ENCODE data around the gene BASP1.
"Not testable (repeated sequence)": the region's sequence is repeated elsewhere in the genome, so short reads cannot be mapped to it uniquely, and the experiment has no call there.

The BASP1 gene

DNA sequence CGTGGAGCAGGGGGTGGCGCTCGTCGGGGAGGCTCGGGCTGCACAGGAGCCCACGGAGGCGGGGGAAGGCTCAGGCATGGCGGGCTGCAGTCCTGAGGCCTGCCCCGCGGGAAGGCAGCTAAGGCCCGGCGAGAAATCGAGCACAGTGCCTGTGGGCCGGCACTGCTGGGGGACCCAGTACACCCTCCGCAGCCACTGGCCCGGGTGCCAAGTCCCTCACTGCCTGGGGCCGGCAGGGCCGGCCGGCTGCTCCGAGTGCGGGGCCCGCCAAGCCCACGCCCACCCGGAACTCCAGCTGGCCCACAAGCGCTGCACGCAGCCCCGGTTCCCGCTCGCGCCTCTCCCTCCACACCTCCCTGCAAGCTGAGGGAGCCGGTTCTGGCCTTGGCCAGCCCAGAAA, 94.4 kb downstream of the BASP1 start:
- DNase-seq (ENCODE audit: insufficient read length, low spot score); FAIRE-seq: not testable (repeated sequence)

- DNase-seq (ENCODE audit: insufficient read length, low spot score), result no peak
- no peak for FAIRE-seq
Observed at GRCh38 chr5:17312358-17312757, 94.9 kb downstream of the BASP1 start.

DNA sequence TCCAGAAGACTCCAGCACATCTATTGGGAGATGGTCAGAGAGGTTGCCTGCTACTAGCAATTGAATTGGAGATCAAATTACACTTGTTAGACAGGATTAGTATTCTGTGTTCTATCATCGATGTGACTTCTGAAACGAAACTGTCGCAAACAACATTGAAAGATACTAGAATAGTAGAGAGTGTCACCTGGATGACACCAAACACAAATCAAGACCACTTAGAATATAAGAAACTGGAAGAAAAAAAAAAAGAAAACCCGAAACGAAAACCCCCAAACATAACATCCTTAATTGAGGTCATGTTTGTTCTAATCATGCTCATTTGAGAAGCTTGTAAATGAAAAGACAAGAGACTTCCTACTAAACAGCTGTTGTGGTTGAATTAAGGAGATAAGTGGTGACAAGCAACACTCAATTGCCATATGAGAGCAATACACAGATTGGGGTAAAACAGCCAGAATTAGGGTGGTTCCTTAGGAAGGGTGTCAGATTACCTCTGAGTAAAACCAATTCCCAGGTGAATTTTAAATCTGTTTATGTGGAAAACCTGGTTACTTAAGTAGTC, 97.6 kb downstream of the BASP1 start:
- FAIRE-seq, result peak; percentile 48
- DNase-seq (ENCODE audit: insufficient read length, low spot score), result no peak

GRCh38 chr5:17315710-17316221, 98.3 kb downstream of the BASP1 start:
- DNase-seq (ENCODE audit: insufficient read length, low spot score), result no peak
- no peak for FAIRE-seq

GRCh38 chr5:17316970-17317459, 99.6 kb downstream of the BASP1 start:
- DNase-seq (ENCODE audit: insufficient read length, low spot score) (no peak), FAIRE-seq (no peak)

GRCh38 chr5:17317473-17317872, 100.0 kb downstream of the BASP1 start:
- FAIRE-seq (no peak), DNase-seq (ENCODE audit: insufficient read length, low spot score) (no peak)

- not testable (repeated sequence) for FAIRE-seq; DNase-seq (ENCODE audit: insufficient read length, low spot score)
Observed at GRCh38 chr5:17319095-17319494, 101.7 kb downstream of the BASP1 start.

GRCh38 chr5:17325770-17326599, 108.6 kb downstream of the BASP1 start:
- FAIRE-seq (no peak), DNase-seq (ENCODE audit: insufficient read length, low spot score) (no peak)

All from HTR-8/SVneo (cell line).